WTC11 (cell line): Measurements from ENCODE around the gene TOMM7.

Experiments
- E2F4 ChIP-seq: sonication (generic); formaldehyde crosslinking; IDR thresholded peaks from 2 replicates; pipeline ENCODE4 v1.8.1; 2022; ENCODE audit warnings: low read depth, mild to moderate bottlenecking, moderate library complexity, missing genetic modification reagents, borderline replicate concordance
- FOXP4 ChIP-seq: sonication (generic); formaldehyde crosslinking; IDR thresholded peaks from 2 replicates; pipeline ENCODE4 v1.8.0; 2022; ENCODE audit warnings: mild to moderate bottlenecking, missing genetic modification reagents
- GRHL2 ChIP-seq: fragments of 250-450 bp; sonication (Bioruptor Pico); IDR thresholded peaks from 2 replicates; pipeline ENCODE4 v1.8.0; 2022; ENCODE audit warnings: mild to moderate bottlenecking, moderate library complexity; ENCODE audit not compliant: insufficient replicate concordance, severe bottlenecking
- NR1H2 ChIP-seq: sonication (generic); formaldehyde crosslinking; IDR thresholded peaks from 2 replicates; pipeline ENCODE4 v1.9.0; 2021; ENCODE audit warnings: mild to moderate bottlenecking, moderate library complexity, missing genetic modification reagents
- TF ChIP-seq, protein P1 (sequence below): fragments of 200-600 bp; IDR thresholded peaks from 2 replicates; pipeline ENCODE4 v1.8.0; 2022; ENCODE audit warnings: antibody characterized with exemption

DNA sequence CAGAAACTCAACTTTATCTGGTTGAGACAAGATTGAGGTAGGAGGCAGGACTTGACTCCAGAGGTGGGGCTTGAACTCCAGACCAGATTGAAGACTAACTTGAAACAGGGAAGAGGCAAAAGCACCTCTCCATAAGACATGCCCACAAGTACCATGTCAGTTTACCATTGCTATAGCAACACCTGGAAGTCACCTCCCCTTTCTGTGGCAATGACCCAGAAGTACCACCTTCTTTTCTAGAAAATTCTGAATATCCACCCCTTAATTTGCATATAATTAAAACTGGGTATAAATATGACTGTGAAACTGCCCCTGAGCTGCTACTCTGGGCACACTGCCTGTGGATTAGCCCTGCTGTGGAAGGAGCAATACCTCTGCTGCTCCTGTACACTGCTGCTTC lies 4.9 kb upstream of the TOMM7 start:
- no peak for TF ChIP-seq NR1H2 (CRISPR knock-in tag)
- TF ChIP-seq, protein P1, sequence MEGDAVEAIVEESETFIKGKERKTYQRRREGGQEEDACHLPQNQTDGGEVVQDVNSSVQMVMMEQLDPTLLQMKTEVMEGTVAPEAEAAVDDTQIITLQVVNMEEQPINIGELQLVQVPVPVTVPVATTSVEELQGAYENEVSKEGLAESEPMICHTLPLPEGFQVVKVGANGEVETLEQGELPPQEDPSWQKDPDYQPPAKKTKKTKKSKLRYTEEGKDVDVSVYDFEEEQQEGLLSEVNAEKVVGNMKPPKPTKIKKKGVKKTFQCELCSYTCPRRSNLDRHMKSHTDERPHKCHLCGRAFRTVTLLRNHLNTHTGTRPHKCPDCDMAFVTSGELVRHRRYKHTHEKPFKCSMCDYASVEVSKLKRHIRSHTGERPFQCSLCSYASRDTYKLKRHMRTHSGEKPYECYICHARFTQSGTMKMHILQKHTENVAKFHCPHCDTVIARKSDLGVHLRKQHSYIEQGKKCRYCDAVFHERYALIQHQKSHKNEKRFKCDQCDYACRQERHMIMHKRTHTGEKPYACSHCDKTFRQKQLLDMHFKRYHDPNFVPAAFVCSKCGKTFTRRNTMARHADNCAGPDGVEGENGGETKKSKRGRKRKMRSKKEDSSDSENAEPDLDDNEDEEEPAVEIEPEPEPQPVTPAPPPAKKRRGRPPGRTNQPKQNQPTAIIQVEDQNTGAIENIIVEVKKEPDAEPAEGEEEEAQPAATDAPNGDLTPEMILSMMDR: no peak
- TF ChIP-seq E2F4: no peak
- no peak for TF ChIP-seq FOXP4 (CRISPR knock-in tag)
- TF ChIP-seq GRHL2 (CRISPR knock-in tag): no peak
